Stimulated activated CD8-positive, alpha-beta memory T cell treated with anti-CD3 and anti-CD28 coated beads, Interleukin-7, amount 100 ng/mL, for 1 hour (primary cell): ENCODE measurements around the gene PHACTR1.
"Not testable (repeated sequence)": the region's sequence is repeated elsewhere in the genome, so short reads cannot be mapped to it uniquely, and the experiment has no call there.

Experiments used
- DNase-seq, 2 donors: peaks; one replicate each; pipeline ENCODE4 v3.0.0-alpha.2; 2020; ENCODE audit warnings: low read depth in 2 of 2

Gene PHACTR1

DNA sequence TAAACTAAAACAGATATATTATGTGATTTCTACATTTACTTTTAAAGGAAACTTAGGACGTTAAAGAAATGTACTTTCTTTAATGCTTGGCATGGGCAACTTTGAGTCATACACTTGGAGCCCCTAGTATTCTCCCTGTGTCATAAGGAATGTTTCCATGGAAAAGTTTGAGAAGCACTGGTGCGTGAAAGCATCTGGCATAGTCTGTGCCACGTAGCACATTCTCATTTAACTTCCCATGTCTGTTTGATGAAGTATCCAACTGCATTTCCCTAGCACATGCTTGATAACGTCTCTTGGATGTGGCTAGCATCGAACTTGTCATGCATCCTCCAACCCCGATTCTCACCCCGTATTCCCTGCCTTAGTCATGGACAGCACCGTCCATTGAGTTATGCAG lies 439.8 kb downstream of the PHACTR1 start:
- no peak for DNase-seq

DNA sequence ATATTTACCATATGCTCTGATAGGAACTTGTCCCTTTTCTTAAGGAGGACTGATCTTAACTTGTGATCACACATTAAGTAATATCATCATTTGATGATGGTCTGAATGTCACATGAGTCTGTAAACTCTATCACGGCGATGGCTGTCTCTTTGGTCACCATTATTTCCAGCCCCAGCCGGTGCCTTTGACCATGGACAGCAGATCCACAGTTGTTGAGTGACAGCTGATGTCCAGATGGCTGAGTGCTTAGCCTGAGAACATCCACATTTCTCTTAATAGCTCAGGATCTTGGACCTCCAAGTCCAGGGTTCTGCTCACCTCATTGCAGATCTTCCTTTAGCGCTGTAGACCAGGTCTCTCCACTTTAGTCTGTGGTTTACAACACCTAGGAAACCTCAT lies 440.7 kb downstream of the PHACTR1 start:
- no peak for DNase-seq

DNA sequence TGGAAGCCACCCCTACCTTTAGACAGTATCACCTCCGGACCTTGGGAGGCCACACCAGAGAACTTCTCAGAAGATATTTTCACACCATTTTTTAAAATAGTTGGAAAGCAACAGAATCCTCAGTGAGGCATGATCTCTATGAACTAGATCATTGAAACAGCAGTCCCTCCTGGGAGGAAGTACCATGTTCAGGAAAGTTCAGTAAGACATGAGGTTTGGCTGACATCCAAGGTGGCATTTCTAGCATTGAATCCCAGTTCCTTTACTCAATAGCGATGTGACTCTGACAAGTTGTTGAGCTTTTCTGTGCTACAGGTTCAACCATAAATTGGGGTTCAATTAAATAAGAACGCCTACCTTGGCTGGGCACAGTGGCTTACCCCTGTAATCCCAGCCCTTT lies 442.7 kb downstream of the PHACTR1 start:
- no peak for DNase-seq

GRCh38 chr6:13159822-13160221 lies 443.3 kb downstream of the PHACTR1 start:
- DNase-seq, result not testable (repeated sequence)

DNA sequence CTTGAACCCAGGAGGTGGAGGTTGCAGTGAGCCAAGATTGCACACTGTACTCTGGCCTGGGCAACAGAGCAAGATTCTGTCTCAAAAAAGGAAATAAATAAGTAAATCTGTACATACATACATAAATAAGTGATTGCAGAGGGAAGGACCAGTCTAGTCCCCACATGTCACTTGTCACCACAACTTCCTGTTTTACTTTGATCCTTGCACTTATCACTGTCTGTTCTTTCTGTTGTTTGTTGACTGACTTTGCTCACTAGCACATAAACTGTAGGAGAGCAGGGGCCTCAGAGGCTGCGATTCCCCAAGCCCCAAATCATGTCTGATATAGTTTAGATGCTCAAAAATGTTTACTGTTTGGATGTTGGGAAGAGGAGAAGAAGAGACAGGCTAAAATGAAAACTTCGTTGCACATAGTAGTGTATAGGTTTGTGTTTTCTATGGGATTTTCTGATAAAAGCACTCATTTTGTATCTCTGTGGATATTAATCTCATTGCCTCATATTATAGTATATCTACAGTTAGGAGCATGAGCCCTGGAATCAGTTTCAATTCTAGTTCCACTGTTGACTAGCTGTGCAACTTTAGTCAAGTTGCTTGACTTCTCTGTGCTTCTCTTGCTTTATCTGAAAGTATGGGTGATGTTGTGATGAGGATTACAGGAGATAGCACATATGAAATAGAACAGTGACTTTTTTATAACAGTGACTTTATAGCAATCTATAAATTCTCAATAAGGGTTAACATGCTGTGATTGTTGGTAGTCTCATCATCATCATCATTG lies 446.8 kb downstream of the PHACTR1 start:
- no peak for DNase-seq

- no peak for DNase-seq
These were observed 447.7 kb downstream of the PHACTR1 start for GRCh38 chr6:13164291-13164690.

GRCh38 chr6:13165502-13166172 lies 449.1 kb downstream of the PHACTR1 start:
- no peak for DNase-seq

- DNase-seq, result no peak
These were observed 449.7 kb downstream of the PHACTR1 start for GRCh38 chr6:13166269-13166668.

GRCh38 chr6:13166916-13167315 lies 450.3 kb downstream of the PHACTR1 start:
- no peak for DNase-seq

GRCh38 chr6:13172291-13172690 lies 455.7 kb downstream of the PHACTR1 start:
- DNase-seq, result no peak

- DNase-seq, result no peak
These were observed 458.5 kb downstream of the PHACTR1 start for GRCh38 chr6:13175087-13175486.

DNA sequence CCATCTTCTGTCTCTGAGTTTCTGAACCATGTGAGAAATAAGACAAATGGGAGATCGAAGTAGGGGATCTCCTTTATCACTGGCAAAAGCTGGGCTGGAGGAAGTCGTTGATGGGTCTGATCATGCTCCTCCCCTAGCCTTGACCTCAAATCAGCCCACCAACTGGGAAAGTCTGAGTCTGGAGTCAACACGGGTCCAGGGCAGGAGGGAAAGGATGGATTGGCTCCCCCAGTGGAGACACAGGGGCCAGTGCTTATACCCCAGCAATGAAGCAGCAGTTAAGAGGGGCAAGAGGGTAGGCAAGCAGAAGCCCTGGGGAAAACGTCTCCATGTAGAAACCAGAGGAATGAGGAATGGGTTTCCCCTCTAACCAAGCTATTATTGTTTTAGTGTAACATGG lies 459.2 kb downstream of the PHACTR1 start:
- no peak for DNase-seq

DNA sequence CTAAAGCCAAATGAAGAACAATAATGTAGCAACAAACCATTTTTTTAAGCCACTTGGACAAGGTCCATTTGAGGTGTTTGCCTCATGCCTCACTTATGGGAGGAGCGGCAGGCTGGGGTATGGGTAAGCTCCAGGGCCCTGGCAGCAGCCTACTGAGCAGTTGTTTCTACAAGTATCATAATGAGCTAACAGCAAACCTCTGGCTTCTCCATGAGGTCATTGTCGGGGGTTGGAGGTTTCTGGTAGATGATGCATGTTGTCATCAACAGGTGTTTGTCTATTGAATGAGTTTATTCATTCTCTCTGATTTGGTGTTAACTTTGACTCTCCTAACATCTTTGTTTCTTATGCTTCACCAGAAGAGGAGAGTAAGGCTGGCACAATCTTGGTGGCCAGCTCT lies 461.1 kb downstream of the PHACTR1 start:
- no peak for DNase-seq

DNA sequence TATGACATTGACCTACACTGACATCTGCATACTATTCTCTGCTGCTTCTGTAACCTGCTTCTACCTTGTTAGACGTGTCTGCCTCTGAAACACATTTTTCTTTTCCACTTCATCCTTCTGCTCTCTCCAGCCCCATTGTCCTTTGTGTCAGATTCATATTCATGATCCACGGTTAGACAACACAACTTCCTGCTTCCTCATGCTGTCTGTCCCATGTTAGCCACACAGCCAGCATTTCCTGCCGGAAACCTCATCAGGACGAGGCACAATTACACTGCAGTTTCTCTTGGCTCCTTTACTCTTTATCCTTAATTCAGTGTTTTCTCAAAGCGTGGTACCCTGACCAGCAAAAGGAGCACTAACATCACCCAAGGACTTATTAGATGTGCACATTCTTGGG lies 461.5 kb downstream of the PHACTR1 start:
- no peak for DNase-seq

DNA sequence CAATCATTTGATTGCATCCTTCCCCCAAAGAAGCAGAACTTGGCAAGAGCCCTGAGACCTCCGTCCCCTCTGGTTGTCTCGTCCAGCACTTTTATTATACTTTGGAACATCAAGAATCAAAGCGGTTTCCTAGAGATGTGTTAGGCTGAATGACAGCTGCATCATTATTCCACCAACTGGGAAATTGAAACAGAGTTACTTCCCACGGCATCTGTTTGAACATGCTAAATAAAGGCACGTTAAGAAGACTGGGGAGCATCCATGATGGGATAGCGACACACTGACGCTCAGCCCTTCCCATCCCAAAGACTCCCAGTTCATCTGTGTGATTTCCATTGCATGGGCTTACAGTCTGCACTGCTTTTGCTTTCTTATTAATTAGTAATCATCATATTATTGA lies 464.0 kb downstream of the PHACTR1 start:
- DNase-seq, result no peak

DNA sequence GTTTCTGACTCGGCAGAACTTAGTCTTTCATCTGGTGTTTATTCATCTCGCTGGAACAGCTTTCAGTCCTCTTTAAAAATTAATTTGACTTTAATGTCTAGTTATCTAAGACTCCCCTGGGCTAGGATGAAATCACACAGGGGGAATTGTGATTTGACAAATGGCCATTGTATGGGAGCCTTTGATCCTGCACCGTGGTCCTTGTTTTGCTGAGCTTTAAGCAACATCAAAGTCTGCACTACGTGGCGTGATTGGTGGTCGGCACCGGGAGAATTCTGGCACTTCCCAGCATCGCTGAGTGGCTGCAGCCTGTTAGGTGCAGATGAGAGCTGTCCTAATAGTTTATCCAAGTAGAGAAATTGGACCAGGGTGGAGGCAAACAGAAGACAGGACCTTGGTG lies 464.8 kb downstream of the PHACTR1 start:
- no peak for DNase-seq

DNA sequence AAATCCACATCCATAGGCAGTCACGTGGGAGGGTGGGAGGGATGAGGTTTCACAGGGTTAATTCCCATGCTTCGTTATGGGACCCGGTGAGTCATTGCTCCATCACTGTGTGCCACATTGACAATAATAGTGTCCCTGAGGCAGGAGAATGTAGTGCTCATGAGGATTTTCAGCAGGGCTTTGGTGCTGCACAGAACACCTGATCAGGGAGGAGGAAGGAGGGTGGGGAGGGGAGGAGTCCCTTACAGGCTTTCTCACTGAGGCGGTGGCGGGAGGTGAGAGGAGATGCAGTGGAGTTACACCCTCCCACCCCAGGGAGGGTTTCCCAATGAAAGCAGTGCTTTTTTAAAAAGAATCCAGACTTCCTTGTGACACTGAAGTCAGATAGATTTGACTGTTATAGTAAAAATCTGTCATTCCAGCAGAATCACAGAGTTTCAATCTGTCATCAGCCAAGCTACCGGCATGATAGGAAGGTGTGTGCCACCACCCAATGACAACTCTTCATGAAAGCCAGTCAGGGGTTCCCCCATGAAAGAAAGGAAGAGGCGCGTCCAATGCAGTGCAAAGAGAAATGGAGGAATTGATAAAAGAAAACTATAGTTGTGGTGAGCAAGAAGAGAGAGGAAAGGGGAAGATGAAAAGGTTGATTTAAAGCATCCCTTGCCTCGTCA lies 467.0 kb downstream of the PHACTR1 start:
- no peak for DNase-seq

GRCh38 chr6:13184089-13184468 lies 467.5 kb downstream of the PHACTR1 start:
- DNase-seq, result no peak

DNA sequence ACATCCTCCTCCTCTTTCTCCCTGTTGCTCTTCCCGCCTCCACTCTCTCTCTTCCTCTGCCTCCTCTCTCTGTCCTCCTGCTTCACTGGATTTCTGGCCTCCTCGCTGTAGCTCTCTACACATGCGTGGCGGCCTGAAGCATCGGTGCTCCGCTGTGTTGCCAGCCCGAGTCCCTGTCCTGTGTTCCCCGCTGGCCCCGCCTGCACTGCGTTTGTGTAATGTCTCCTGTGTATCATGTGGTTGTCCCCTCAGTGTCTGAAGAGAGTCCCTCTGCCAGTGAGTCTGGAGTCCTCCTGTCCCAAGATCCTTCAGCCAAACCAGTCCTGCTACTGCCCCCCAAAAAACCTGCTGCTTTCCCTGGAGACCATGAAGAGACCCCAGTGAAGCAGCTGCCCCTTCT lies 468.0 kb downstream of the PHACTR1 start:
- no peak for DNase-seq

DNA sequence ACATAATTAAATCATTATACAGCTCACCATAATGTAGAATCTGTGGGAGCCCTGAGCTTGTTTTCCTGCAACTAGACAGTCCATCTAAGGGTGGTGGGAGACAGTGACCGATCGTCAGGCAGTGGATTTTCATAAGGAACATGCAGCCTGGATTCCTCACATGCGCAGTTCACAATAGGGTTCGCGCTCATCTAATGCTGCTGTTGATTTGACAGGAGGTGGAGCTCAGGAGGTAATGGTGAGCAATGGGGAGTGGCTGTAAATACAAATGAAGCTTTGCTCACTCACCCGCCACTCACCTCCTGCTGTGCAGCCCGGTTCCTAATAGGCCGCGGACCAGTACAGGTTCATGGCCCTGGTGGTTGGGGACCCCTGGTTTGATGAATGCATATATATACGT lies 470.3 kb downstream of the PHACTR1 start:
- DNase-seq, result no peak

GRCh38 chr6:13187692-13188091 lies 471.1 kb downstream of the PHACTR1 start:
- DNase-seq, result no peak

DNA sequence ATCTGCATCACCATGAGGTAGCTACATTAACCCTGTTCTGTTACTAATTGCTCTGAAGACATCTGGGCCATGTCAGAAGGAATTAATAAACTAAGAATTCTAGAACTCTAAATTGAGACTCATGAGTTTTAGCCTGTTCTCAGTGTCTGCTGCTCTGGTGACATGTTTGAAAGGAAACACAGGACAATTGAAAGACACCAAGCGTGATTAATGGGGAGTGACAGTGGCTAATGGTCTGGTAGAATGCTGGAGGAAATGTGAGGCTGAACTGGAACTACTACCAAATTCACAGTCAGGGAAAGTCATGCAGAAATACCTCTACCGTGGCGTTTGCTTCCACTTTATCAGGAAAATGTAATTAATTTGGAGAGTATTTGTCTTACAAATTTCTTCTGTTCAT lies 471.7 kb downstream of the PHACTR1 start:
- no peak for DNase-seq

- no peak for DNase-seq
These were observed 473.1 kb downstream of the PHACTR1 start for GRCh38 chr6:13189710-13190109.
